Neural progenitor cell (in vitro differentiated cells): ENCODE measurements around the gene CFAP20DC. TPM values are rescaled to one million over a fixed set of nuclear protein-coding genes. Genes with fewer than 3 reads are reported as not detected.
"Not testable (repeated sequence)": the region's sequence is repeated elsewhere in the genome, so short reads cannot be mapped to it uniquely, and the experiment has no call there.

Source experiments
- DNase-seq: peaks from one replicate; pipeline ENCODE4 v3.0.0-alpha.2; 2016; ENCODE audit warnings: low spot score
- H2AFZ ChIP-seq: fragments of 200-600 bp; sonication (generic); replicated peaks from 2 replicates; pipeline ENCODE4 v1.6.1; 2016; ENCODE audit warnings: antibody characterized with exemption
- H3F3A ChIP-seq: fragments of 200-600 bp; sonication (generic); 2 replicates; pipeline ENCODE4 v1.6.1; 2016; ENCODE audit warnings: antibody characterized with exemption, low read depth
- H3K27ac ChIP-seq: fragments of 200-600 bp; sonication (generic); 2 replicates; pipeline ENCODE4 v1.5.1; 2016; ENCODE audit warnings: mild to moderate bottlenecking
- H3K27me3 ChIP-seq: fragments of 200-600 bp; sonication (generic); 2 replicates; pipeline ENCODE4 v1.6.1; 2016; ENCODE audit warnings: mild to moderate bottlenecking, moderate library complexity
- H3K36me3 ChIP-seq: fragments of 200-600 bp; sonication (generic); 2 replicates; pipeline ENCODE4 v1.5.1; 2016
- H3K4me1 ChIP-seq: fragments of 200-600 bp; sonication (generic); 2 replicates; pipeline ENCODE4 v1.6.1; 2016; ENCODE audit warnings: mixed run types
- H3K4me2 ChIP-seq: fragments of 200-600 bp; sonication (generic); 2 replicates; pipeline ENCODE4 v1.6.1; 2016
- H3K4me3 ChIP-seq: fragments of 200-600 bp; sonication (generic); 2 replicates; pipeline ENCODE4 v1.5.1; 2016
- H3K79me2 ChIP-seq: fragments of 200-600 bp; sonication (generic); 2 replicates; pipeline ENCODE4 v1.6.1; 2016; ENCODE audit warnings: low read depth
- H3K9ac ChIP-seq: fragments of 200-600 bp; sonication (generic); 2 replicates; pipeline ENCODE4 v1.6.1; 2016
- H3K9me3 ChIP-seq: fragments of 200-600 bp; sonication (generic); 2 replicates; pipeline ENCODE4 v1.5.1; 2016; ENCODE audit warnings: low read depth
- H4K20me1 ChIP-seq: fragments of 200-600 bp; sonication (generic); 2 replicates; pipeline ENCODE4 v1.6.1; 2016; ENCODE audit warnings: low read depth
- H3K27ac Mint-ChIP-seq: 3 replicates; pipeline ENCODE4 v1.8.0; 2021; ENCODE audit warnings: mixed read lengths
- H3K27me3 Mint-ChIP-seq: 2 replicates; pipeline ENCODE4 v1.8.0; 2022; ENCODE audit warnings: low read depth, mild to moderate bottlenecking, inconsistent platforms, moderate library complexity, mixed read lengths; ENCODE audit not compliant: insufficient read depth
- H3K36me3 Mint-ChIP-seq: 3 replicates; pipeline ENCODE4 v1.8.0; 2021; ENCODE audit warnings: mixed read lengths
- H3K4me1 Mint-ChIP-seq: 3 replicates; pipeline ENCODE4 v1.8.0; 2021; ENCODE audit warnings: mixed read lengths
- H3K4me3 Mint-ChIP-seq: 3 replicates; pipeline ENCODE4 v1.8.0; 2021; ENCODE audit warnings: mild to moderate bottlenecking, moderate library complexity, mixed read lengths
- H3K9me3 Mint-ChIP-seq: 3 replicates; pipeline ENCODE4 v1.8.0; 2020; ENCODE audit warnings: mixed read lengths
- CTCF ChIP-seq: fragments of 200-600 bp; sonication (generic); IDR thresholded peaks from 2 replicates; pipeline ENCODE4 v1.5.1; 2017; ENCODE audit warnings: antibody characterized with exemption, mild to moderate bottlenecking
- EZH2 ChIP-seq: fragments of 200-600 bp; sonication (generic); IDR thresholded peaks from 2 replicates; pipeline ENCODE4 v1.6.1; 2017; ENCODE audit warnings: antibody characterized with exemption, mild to moderate bottlenecking, moderate library complexity
- EZH2phosphoT487 ChIP-seq: fragments of 200-600 bp; sonication (generic); IDR thresholded peaks from 2 replicates; pipeline ENCODE4 v1.6.1; 2017; ENCODE audit warnings: antibody characterized with exemption
- total RNA-seq: library from RNA; depleted of rRNA; stranded (reverse); fragments of >200 nt; gene quantifications from 2 replicates; pipeline ENCODE4 v1.2.3, GENCODE V29; 2015; ENCODE audit warnings: low replicate concordance

Gene CFAP20DC
- total RNA-seq, 1 donor from 2014 or later = 14.0 TPM

- H3K9ac ChIP-seq = no peak overlapping the region
- no peaks in the 10 kb centered on the region for H3K36me3 ChIP-seq
- no peak overlapping the region for H3K4me2 ChIP-seq
- peaks cover 7% of the 10 kb centered on the region for H3K27me3 Mint-ChIP-seq
- no peaks in the 10 kb centered on the region for H3K9me3 ChIP-seq
- peaks cover 6% of the 10 kb centered on the region for H3K9me3 Mint-ChIP-seq
- TF ChIP-seq CTCF (no peak), EZH2phosphoT487 (no peak), EZH2 (no peak)
- H2AFZ ChIP-seq = no peak overlapping the region
- no peaks in the 10 kb centered on the region for H3F3A ChIP-seq
- no peaks in the 10 kb centered on the region for H4K20me1 ChIP-seq
- H3K36me3 Mint-ChIP-seq = no peaks in the 10 kb centered on the region
- no peak for DNase-seq
- no peak overlapping the region for H3K27ac ChIP-seq
- no peak overlapping the region for H3K4me3 ChIP-seq
- no peaks in the 10 kb centered on the region for H3K4me1 ChIP-seq
- H3K27ac Mint-ChIP-seq = no peak overlapping the region
- no peak overlapping the region for H3K4me3 Mint-ChIP-seq
- H3K27me3 ChIP-seq = no peaks in the 10 kb centered on the region
- no peaks in the 10 kb centered on the region for H3K4me1 Mint-ChIP-seq
- no peaks in the 10 kb centered on the region for H3K79me2 ChIP-seq
Observed at GRCh38 chr3:58713715-58714401, 336.0 kb downstream of the CFAP20DC start.

- no peak overlapping the region for H3K27ac ChIP-seq
- H3K4me1 Mint-ChIP-seq = no peaks in the 10 kb centered on the region
Observed at GRCh38 chr3:58711871-58712270, 338.0 kb downstream of the CFAP20DC start.

GRCh38 chr3:58708983-58709382, 340.8 kb downstream of the CFAP20DC start:
- not testable (repeated sequence) for H2AFZ ChIP-seq, H3K9me3 ChIP-seq, H3K79me2 ChIP-seq, H4K20me1 ChIP-seq, H3K4me2 ChIP-seq, H3K27me3 ChIP-seq, H3K27ac ChIP-seq, H3F3A ChIP-seq, H3K4me3 Mint-ChIP-seq, H3K27me3 Mint-ChIP-seq, H3K4me1 ChIP-seq, DNase-seq, H3K27ac Mint-ChIP-seq, H3K36me3 Mint-ChIP-seq, H3K9ac ChIP-seq, H3K4me3 ChIP-seq, H3K9me3 Mint-ChIP-seq, H3K36me3 ChIP-seq, H3K4me1 Mint-ChIP-seq

More at GRCh38 chr3:58711871-58712270, 338.0 kb downstream of the CFAP20DC start:
- Histone ChIP-seq H3K79me2 (no peaks in the 10 kb centered on the region), H3K4me3 (no peak overlapping the region), H3F3A (no peaks in the 10 kb centered on the region), H3K9ac (no peak overlapping the region), H3K27me3 (no peaks in the 10 kb centered on the region), H3K4me1 (no peaks in the 10 kb centered on the region), H3K36me3 (no peaks in the 10 kb centered on the region), H3K4me2 (no peak overlapping the region), H2AFZ (no peak overlapping the region), H3K9me3 (no peaks in the 10 kb centered on the region), H4K20me1 (no peaks in the 10 kb centered on the region)
- H3K9me3 Mint-ChIP-seq = peaks cover 6% of the 10 kb centered on the region
- TF ChIP-seq EZH2 (no peak), CTCF (no peak), EZH2phosphoT487 (no peak)
- H3K4me3 Mint-ChIP-seq = no peak overlapping the region
- H3K27ac Mint-ChIP-seq = no peak overlapping the region
- DNase-seq = no peak
- peaks cover 7% of the 10 kb centered on the region for H3K27me3 Mint-ChIP-seq
- no peaks in the 10 kb centered on the region for H3K36me3 Mint-ChIP-seq

GRCh38 chr3:58708116-58708791, 341.6 kb downstream of the CFAP20DC start:
- H3K9me3 Mint-ChIP-seq = no peaks in the 10 kb centered on the region
- Histone ChIP-seq H3K4me3 (no peak overlapping the region), H3F3A (no peaks in the 10 kb centered on the region), H2AFZ (no peak overlapping the region), H3K27ac (no peak overlapping the region), H3K27me3 (no peaks in the 10 kb centered on the region), H3K4me2 (no peak overlapping the region), H3K9ac (no peak overlapping the region), H4K20me1 (no peaks in the 10 kb centered on the region), H3K79me2 (no peaks in the 10 kb centered on the region), H3K36me3 (no peaks in the 10 kb centered on the region), H3K9me3 (no peaks in the 10 kb centered on the region), H3K4me1 (no peaks in the 10 kb centered on the region)
- H3K27me3 Mint-ChIP-seq = peaks cover 2% of the 10 kb centered on the region
- TF ChIP-seq CTCF = no peak
- no peak for TF ChIP-seq EZH2phosphoT487
- no peak for TF ChIP-seq EZH2
- no peak overlapping the region for H3K27ac Mint-ChIP-seq
- H3K36me3 Mint-ChIP-seq = no peaks in the 10 kb centered on the region
- no peaks in the 10 kb centered on the region for H3K4me1 Mint-ChIP-seq
- H3K4me3 Mint-ChIP-seq = no peak overlapping the region
- no peak for DNase-seq
